Measurements from ENCODE around the gene FAF1. TPM values are rescaled to one million over a fixed set of nuclear protein-coding genes. Genes with fewer than 3 reads are reported as not detected.
"Not testable (repeated sequence)": the region's sequence is repeated elsewhere in the genome, so short reads cannot be mapped to it uniquely, and the experiment has no call there.

FAF1 gene
- total and polyA plus RNA-seq, 2 of the 8 experiments (the other 6 are each of a cell fraction or from before 2014, with no cell fraction given), result 10.8 to 65.9 TPM

GRCh38 chr1:50756543-50756942 lies 203.5 kb downstream of the FAF1 start:
- H2BK15ac ChIP-seq (ENCODE audit: low read length); H2BK20ac ChIP-seq (ENCODE audit: low read length); H3K4me2 ChIP-seq (ENCODE audit: insufficient read depth in 1 of 2, low read depth in 2 of 2, low read length in 2 of 2); H3K36me3 ChIP-seq (ENCODE audit: control insufficient read depth in 2 of 4, insufficient read depth in 4 of 4, low read length in 3 of 4); H3K18ac ChIP-seq (ENCODE audit: extremely low read depth, low read length); H2BK120ac ChIP-seq (replicated peaks; ENCODE audit: low read depth, low read length); H3K14ac ChIP-seq (ENCODE audit: insufficient read length); H3K4ac ChIP-seq (replicated peaks; ENCODE audit: insufficient read length, low read depth, low read length); H3K79me1 ChIP-seq (ENCODE audit: low read depth, low read length); H3K4me3 ChIP-seq (ENCODE audit: extremely low read depth in 1 of 4, insufficient read depth in 2 of 4, low read depth in 3 of 4, low read length in 4 of 4); H4K20me1 ChIP-seq (replicated peaks in 1 of 2; ENCODE audit: control insufficient read depth in 1 of 2, insufficient read depth in 2 of 2, low read length in 2 of 2); H3K27me3 ChIP-seq (replicated peaks in 1 of 4; ENCODE audit: control insufficient read depth in 3 of 4, extremely low read depth in 1 of 4, insufficient read depth in 3 of 4, low read length in 3 of 4); H3K4me1 ChIP-seq (replicated peaks in 1 of 4; ENCODE audit: control insufficient read depth in 3 of 4, insufficient read depth in 4 of 4, low read length in 3 of 4); H3K27ac ChIP-seq (ENCODE audit: low read depth, low read length); FAIRE-seq; H2AK5ac ChIP-seq (ENCODE audit: low read depth, low read length); CTCF ChIA-PET (ENCODE audit: partially characterized antibody); H2BK12ac ChIP-seq (ENCODE audit: low read depth, low read length); H4K5ac ChIP-seq (ENCODE audit: insufficient read length, low read depth, low read length); H3K79me2 ChIP-seq (ENCODE audit: control insufficient read depth in 1 of 2, insufficient read depth in 2 of 2, low read length in 2 of 2); H4K91ac ChIP-seq (replicated peaks; ENCODE audit: insufficient read length, low read length); H3K23ac ChIP-seq (ENCODE audit: insufficient read length); DNase-seq (ENCODE audit: low read depth in 1 of 2, low spot score in 2 of 2); H3K23me2 ChIP-seq (ENCODE audit: low read depth, low read length); H3K9ac ChIP-seq (replicated peaks in 1 of 4; ENCODE audit: extremely low read depth in 1 of 4, low read depth in 3 of 4, low read length in 3 of 4); H2AFZ ChIP-seq (ENCODE audit: low read length); H3K9me3 ChIP-seq (ENCODE audit: insufficient read depth in 2 of 2, low read depth in 1 of 2, low read length in 1 of 2); H4K8ac ChIP-seq (ENCODE audit: extremely low read depth, insufficient read depth, low read length); POLR2A ChIA-PET (ENCODE audit: partially characterized antibody); H3K56ac ChIP-seq (replicated peaks; ENCODE audit: insufficient read length, low read depth, low read length); H2BK5ac ChIP-seq (ENCODE audit: low read depth, low read length): not testable (repeated sequence)
- WGBS, 2 experiments (ENCODE audit: extremely low coverage in 1 of 2, insufficient coverage in 1 of 2, insufficient read length in 1 of 2, insufficient replicate concordance in 2 of 2, low coverage in 1 of 2, low lambda C conversion rate in 2 of 2, missing lambda C conversion rate in 1 of 2), result 95% methylated on average over 3 of the region's 3 CpGs; no CpG with 5 or more reads in 1 of the 2 experiments

GRCh38 chr1:50754764-50755163 lies 205.3 kb downstream of the FAF1 start:
- H3K9ac ChIP-seq (replicated peaks in 1 of 4; ENCODE audit: extremely low read depth in 1 of 4, low read depth in 3 of 4, low read length in 3 of 4); H2AK5ac ChIP-seq (ENCODE audit: low read depth, low read length); H2BK120ac ChIP-seq (replicated peaks; ENCODE audit: low read depth, low read length); DNase-seq (ENCODE audit: low read depth in 1 of 2, low spot score in 2 of 2); H3K79me1 ChIP-seq (ENCODE audit: low read depth, low read length); H3K27ac ChIP-seq (ENCODE audit: low read depth, low read length); H2AFZ ChIP-seq (ENCODE audit: low read length); H3K56ac ChIP-seq (replicated peaks; ENCODE audit: insufficient read length, low read depth, low read length); H3K14ac ChIP-seq (ENCODE audit: insufficient read length); H3K27me3 ChIP-seq (replicated peaks in 1 of 4; ENCODE audit: control insufficient read depth in 3 of 4, extremely low read depth in 1 of 4, insufficient read depth in 3 of 4, low read length in 3 of 4); H3K4ac ChIP-seq (replicated peaks; ENCODE audit: insufficient read length, low read depth, low read length); H3K4me1 ChIP-seq (replicated peaks in 1 of 4; ENCODE audit: control insufficient read depth in 3 of 4, insufficient read depth in 4 of 4, low read length in 3 of 4); H3K23me2 ChIP-seq (ENCODE audit: low read depth, low read length); H2BK5ac ChIP-seq (ENCODE audit: low read depth, low read length); POLR2A ChIA-PET (ENCODE audit: partially characterized antibody); H3K36me3 ChIP-seq (ENCODE audit: control insufficient read depth in 2 of 4, insufficient read depth in 4 of 4, low read length in 3 of 4); H2BK12ac ChIP-seq (ENCODE audit: low read depth, low read length); H3K4me2 ChIP-seq (ENCODE audit: insufficient read depth in 1 of 2, low read depth in 2 of 2, low read length in 2 of 2); H2BK15ac ChIP-seq (ENCODE audit: low read length); H4K91ac ChIP-seq (replicated peaks; ENCODE audit: insufficient read length, low read length); H4K8ac ChIP-seq (ENCODE audit: extremely low read depth, insufficient read depth, low read length); H3K18ac ChIP-seq (ENCODE audit: extremely low read depth, low read length); H4K5ac ChIP-seq (ENCODE audit: insufficient read length, low read depth, low read length); H3K79me2 ChIP-seq (ENCODE audit: control insufficient read depth in 1 of 2, insufficient read depth in 2 of 2, low read length in 2 of 2); H2BK20ac ChIP-seq (ENCODE audit: low read length); FAIRE-seq; H3K9me3 ChIP-seq (ENCODE audit: insufficient read depth in 2 of 2, low read depth in 1 of 2, low read length in 1 of 2); H3K4me3 ChIP-seq (ENCODE audit: extremely low read depth in 1 of 4, insufficient read depth in 2 of 4, low read depth in 3 of 4, low read length in 4 of 4); H3K23ac ChIP-seq (ENCODE audit: insufficient read length); H4K20me1 ChIP-seq (replicated peaks in 1 of 2; ENCODE audit: control insufficient read depth in 1 of 2, insufficient read depth in 2 of 2, low read length in 2 of 2): not testable (repeated sequence)
- CTCF ChIA-PET (ENCODE audit: partially characterized antibody), result interaction anchor here (0.8 to 1.0 kb wide), 3 partner anchors 13 to 39 kb away, joined by 3 to 4 read pairs (median 3); no protein-coding TSS in a partner anchor
- 100% methylated on average over 1 of the region's 1 CpG; no CpG with 5 or more reads in 1 of the 2 experiments for WGBS, 2 experiments (ENCODE audit: extremely low coverage in 1 of 2, insufficient coverage in 1 of 2, insufficient read length in 1 of 2, insufficient replicate concordance in 2 of 2, low coverage in 1 of 2, low lambda C conversion rate in 2 of 2, missing lambda C conversion rate in 1 of 2)

Data from H1 (cell line).